SK-N-SH (cell line): ENCODE measurements around the gene RHOT1.

Experiments used
- CTCF ChIP-seq: fragments of 200-600 bp; sonication (generic); IDR thresholded peaks from 2 replicates; pipeline ENCODE4 v1.6.1; 2017; ENCODE audit warnings: antibody characterized with exemption, mild to moderate bottlenecking, moderate library complexity
- EP300 ChIP-seq, 2 experiments: IDR thresholded peaks; 2 replicates each; pipeline versions ENCODE4 v1.4.0 to v1.6.1; 2012; ENCODE audit warnings: borderline replicate concordance in 1 of 2, low read depth in 1 of 2, low read length in 1 of 2
- EZH2phosphoT487 ChIP-seq: fragments of 200-600 bp; sonication (generic); IDR thresholded peaks from 2 replicates; pipeline ENCODE4 v1.6.1; 2017; ENCODE audit warnings: low read depth, mixed run types, mild to moderate bottlenecking, antibody characterized with exemption, moderate library complexity, borderline replicate concordance
- RAD21 ChIP-seq: IDR thresholded peaks from 2 replicates; pipeline ENCODE4 v1.6.1; 2012; ENCODE audit warnings: mild to moderate bottlenecking, low read length
- RCOR1 ChIP-seq: fragments of 150-350 bp; IDR thresholded peaks from 2 replicates; pipeline ENCODE4 v1.6.1; 2017; ENCODE audit warnings: antibody characterized with exemption, low read length

GRCh38 chr17:32227910-32228309 lies 85.6 kb downstream of the RHOT1 start:
- TF ChIP-seq EP300 (IDR thresholded peaks at IDR 0.05; ENCODE audit: borderline replicate concordance in 1 of 2, low read depth in 1 of 2, low read length in 1 of 2) (no peak), CTCF (no peak), RCOR1 (no peak), EZH2phosphoT487 (no peak), RAD21 (no peak)
